GM10847 (cell line): ENCODE data around the gene THBD.

Source experiments
- POLR2A ChIP-seq: IDR thresholded peaks from 2 replicates; pipeline ENCODE4 v1.6.1; 2011; ENCODE audit not compliant: insufficient read length; ENCODE audit errors: extremely low read depth

The THBD gene

DNA sequence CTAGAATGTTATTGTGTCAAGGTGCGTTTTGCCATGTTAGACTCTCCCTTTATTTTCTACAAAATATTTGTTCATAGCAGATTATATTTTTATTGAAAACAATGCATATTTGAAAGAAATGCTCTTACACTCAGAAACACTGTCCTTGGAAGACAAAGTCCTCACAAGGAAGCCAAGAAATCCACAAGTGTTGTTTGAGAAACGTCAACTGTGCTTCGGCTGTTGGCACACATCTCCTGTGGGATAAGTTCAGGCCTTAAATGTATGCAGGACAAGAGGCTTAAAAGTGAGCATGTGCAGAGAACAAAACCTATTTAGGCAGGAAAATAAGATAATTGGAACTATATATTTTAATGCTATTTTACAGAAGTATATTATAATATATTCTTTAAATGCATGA lies 9.5 kb upstream of the THBD start:
- no peak for TF ChIP-seq POLR2A

- no peak for TF ChIP-seq POLR2A
These were observed 8.8 kb upstream of the THBD start for GRCh38 chr20:23058240-23058639.

GRCh38 chr20:23052904-23053303 lies 3.4 kb upstream of the THBD start:
- TF ChIP-seq POLR2A, result no peak

- TF ChIP-seq POLR2A, result no peak
These were observed 1.6 kb upstream of the THBD start for GRCh38 chr20:23050847-23051627.

DNA sequence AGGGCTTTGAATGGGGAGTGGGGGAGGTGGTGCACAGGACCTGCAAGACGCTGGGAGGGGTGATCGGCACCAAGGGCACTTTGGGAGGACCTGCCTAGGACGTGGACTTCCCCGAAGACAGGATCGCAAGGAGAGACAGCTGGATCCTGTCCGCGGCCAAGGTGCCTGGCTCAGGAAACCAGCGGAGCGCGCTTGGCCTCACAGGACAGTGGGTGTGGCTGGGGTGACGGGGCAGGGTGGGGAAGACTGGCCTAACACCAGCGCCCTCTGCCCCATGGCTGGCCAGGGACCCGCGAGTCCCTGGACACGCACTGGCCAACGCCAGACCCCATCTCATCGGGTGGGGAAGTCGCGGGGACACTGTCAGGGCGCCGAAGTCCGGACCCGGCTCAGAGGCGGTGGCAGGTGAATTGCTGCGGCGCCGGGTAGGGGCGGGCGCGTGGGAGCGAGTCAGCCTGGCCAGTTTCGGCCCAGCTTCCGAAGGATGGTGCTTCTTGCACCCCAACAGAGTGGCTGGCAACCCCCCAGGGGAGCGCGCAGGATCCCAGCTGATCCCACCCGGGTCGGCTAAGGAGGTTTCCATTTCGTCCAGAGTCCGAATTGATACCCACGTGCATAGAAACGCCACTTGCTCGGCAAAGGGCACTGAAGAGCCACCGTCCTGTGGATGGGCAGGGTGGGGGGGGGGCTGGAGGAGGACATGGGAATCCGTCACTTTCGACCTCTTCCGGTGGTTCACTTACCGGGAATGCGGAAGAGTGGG lies 785 bp upstream of the THBD start:
- no peak for TF ChIP-seq POLR2A

DNA sequence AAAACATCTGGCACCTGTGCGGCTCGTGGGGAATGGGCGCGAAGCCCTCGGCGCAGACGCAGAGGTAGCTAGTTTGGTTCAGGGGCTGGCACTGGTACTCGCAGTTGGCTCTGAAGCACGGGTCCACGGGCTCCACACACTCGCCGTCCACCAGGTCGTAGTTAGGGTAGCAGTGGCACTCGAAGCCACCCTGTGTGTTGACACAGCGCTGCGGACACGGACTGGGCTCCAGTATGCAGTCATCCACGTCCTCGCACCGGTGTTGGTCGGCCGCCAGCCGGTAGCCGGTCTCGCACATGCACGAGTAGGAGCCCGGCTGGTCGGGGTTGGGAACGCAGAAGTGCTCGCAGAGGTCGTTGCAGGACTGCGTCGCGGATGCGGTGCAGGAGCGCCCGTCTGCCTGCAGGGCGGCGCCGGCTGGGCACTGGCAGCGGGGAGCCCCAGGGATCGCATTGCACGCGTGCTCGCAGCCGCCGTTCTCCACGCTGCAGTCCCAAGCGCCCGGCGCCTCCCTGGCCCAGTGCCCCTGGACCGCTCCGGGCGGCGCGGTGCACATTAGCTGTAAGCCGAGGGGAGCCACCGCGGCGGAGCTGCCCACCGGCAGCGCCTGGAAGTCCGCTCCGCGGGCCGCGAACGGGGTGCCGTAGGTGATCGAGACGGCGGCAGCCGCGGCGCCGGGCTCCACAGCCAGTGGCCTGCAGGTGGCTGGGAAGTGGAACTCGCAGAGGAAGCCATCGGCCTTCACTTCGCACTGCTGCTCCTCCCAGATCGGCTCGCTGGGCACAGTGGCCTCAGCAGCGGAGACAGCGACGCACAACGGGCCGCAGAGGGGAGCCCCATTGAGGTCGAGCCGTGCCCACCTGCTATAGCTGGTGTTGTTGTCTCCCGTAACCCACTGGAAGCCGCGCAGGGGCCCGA lies 930 bp downstream of the THBD start:
- TF ChIP-seq POLR2A, result no peak

DNA sequence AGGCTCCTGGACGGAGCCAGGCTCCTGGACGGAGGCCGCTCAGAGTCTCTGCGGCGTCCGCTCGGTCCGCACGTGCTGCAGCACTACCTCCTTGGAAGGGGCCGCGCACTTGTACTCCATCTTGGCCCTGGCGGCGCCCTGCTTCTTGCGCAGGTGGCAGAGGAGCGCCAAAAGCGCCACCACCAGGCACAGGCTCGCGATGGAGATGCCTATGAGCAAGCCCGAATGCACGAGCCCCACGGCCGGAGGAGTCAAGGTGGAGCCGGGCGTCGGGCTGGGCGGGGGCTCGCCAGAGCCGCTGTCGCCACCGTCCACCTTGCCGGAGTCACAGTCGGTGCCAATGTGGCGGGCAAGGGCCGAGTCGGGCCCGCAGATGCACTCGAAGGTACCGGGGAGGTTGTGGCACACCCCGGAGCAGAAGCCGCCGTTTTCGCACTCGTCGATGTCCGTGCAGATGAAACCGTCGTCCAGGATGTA lies 1.7 kb downstream of the THBD start:
- no peak for TF ChIP-seq POLR2A

GRCh38 chr20:23047001-23047737 lies 2.3 kb downstream of the THBD start:
- TF ChIP-seq POLR2A, result no peak

DNA sequence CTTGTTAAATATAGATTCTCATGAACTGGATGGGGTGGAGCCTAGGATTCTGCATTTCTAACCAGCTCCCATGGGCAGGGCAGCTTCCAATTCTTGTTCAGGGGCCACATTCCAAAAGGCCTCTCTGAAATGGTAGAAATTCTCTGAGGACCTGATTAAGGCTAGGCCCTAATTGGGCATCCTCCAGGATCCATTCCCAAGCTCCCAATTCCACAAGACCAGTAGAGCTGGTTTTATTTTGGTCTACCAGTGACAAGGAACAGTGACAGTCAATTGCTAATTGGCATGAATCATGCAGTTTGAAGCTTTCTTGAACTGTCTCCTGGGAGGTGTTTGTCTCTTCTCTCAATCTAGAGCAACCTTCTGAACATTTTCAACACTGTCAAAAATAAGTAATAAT lies 3.0 kb downstream of the THBD start:
- TF ChIP-seq POLR2A, result no peak

DNA sequence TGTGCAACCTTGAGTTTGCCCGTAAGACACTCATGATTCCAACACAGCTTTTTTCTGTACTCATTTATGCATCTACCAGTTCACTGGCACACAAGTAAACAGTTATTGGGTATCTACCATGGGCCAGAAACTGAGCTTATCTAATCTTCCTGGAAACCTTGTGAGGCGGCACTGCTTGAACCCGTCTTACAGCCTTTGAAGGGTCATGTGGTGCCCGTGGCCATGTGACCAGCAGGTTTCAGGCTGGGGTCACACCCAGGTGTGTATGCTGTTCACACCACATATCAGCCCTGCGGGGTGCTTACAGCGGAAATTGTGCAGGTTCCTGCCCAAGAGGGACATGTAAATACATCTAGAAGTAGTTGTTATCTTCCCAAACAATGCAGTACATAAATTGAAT lies 6.1 kb downstream of the THBD start:
- no peak for TF ChIP-seq POLR2A

- no peak for TF ChIP-seq POLR2A
These were observed 7.2 kb downstream of the THBD start for GRCh38 chr20:23042270-23042669.

DNA sequence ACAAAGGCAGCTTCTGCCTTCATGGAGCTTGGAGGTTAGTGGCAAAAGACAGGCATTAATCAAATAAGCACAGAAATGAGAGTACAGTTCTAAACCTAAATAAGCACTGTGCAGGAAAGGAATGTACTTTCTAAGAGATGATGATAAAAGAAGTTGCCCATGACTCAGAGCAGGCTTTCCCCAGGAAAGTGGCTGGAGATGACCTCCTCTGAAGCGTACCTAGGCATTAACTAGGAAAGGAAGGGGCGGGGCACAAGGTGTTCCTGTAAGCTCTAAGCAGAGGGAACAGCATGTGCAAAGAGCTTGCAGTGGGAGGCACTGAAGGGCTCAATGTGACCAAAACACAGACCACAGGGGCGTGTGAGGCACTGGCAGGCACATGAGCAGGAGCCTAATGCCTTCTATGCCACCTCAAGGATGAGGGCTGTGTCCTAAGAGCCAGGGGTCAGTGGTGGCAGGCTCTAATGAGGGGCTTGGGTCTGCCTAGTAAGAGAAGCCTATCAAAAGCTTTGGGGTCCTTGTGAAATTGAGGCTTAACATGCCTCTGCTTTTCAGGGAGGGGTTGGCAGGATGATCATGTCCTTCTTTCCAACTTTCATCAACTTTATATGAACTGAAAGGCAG lies 9.5 kb downstream of the THBD start:
- no peak for TF ChIP-seq POLR2A

DNA sequence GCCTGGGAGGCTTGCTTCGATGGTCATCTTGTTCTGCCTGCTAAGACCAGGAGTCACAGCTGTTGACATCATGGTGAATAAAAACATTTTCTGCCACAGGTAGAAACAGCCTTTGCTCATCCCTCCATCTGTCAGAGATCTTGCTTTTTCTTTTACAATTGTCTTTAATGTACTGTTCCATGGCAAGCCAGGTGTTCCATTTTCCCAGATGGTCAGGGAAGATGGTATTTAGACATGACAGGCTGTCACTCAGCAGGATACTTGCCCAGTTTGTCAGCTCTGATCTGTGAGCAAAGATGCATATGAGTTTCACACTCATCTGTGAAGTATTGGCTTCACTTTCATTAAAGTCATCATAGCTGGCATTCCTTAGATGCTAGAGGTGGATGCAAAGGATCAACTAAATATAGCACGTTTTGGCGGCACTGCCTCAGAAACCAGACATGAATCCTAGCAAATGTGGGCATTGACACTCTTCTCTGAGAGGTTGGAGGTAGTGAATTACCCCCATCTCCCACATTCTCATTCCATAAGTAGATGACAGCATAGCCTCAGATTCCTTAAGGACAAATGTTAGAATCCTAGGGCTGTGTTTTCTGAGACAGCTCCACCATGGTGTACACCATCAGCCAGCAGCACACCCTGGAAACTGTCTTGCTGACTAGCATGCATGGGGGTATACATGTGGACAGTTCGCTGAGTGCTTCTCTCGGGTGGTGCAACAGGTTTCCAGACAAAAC lies 10.2 kb downstream of the THBD start:
- TF ChIP-seq POLR2A, result no peak
